Measurements from ENCODE around the gene CHD9.

The CHD9 gene

DNA sequence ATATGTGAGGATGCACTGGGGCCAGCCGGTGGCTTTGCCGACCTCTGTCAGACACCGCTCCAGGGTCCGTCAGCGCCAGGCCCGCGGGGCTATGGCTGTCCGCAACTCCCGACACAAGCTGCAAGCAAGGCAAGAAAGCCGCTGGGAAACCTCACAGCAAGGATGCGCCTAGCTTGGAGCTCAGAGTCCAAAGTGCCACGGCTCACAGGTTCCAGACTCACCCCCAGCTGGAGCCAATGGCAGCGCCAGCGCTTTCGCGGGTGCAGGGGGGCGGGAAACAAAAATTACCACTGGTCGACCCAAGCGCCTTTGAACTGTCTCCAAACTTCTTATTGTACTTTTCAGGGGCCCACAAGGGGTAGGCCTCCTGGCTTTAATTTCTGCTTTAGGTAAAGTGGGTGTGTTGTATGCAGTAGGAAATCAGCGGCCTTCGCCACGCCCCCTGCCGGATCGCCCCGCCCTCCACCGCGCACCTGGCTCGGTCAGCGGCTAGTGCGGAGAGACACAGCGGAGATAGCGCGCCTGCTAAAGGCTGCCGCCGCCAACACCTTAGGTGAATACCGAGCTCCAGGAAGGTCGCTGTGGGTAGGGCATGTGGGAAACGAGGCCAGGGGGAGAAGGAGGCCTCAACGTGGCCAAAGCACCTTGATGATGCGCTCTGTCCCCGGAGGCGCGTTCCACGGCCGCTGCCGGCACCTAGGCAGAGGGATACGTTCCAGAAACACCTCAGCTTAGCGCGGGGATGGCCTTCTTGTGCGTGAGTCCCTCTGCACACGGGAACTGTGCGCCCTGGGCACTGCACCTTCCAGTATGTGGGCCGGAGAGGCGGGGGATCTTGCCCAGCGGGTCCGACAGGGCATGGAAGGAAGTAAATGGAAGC, 318.4 kb downstream of the CHD9 start:
- DNase-seq (ENCODE audit: low read depth, low spot score) = peak; percentile 12

DNA sequence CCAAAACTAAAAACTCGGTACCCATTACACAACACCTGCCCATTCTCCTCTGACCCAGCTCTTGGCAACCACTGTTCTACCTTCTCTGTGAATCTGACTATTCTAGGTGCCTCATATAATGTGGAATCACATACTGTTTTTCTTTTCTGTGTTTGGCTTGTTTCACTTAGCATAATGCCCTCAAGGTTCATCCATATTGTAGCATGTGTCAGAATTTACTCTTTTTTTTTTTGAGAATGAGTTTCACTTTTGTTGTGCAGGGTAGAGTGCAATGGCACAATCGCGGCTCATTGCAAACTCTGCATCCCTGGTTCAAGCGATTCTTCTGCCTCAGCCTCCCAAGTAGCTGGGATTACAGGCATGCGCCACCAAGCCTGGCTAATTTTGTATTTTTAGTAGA, 320.0 kb downstream of the CHD9 start:
- DNase-seq (ENCODE audit: low read depth, low spot score) = no peak

DNA sequence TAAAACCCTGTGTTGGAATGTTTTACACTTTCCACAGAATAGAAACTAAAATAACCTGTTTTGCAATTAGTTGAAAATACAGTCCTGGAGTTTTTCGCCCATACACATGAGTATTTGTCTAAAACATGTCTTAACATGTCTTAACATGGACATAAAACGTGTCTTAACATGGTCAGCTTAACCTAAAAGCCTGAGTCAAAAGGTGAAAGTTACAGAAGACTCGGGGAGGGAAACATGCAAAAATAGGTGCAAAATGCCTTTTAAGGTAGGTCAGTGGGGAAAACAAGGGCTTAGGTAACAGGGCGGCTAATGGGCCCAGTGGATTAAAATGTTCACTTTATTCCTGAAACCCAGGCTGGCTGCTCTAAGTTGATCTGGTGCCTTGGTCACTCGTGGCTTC, 323.3 kb downstream of the CHD9 start:
- DNase-seq (ENCODE audit: low read depth, low spot score) = no peak

All from astrocyte of the hippocampus (primary cell).